Calu3 (cell line): ENCODE data around the gene LATS2. TPM values are rescaled to one million over a fixed set of nuclear protein-coding genes. Genes with fewer than 3 reads are reported as not detected.

Experiments used
- BruUV-seq: library from RNA; stranded (reverse); fragments of 400-500 nt; replicated peaks from 2 replicates; lab custom pipeline; 2021; lab: Mats Ljungman, UMichigan
- CTCF ChIA-PET: fragments of 300-600 bp; sonication (Branson Sonifier 250); formaldehyde crosslinking; loops from one replicate; lab custom pipeline; 2022; ENCODE audit warnings: antibody characterized with exemption; lab: Charles Lee
- DNase-seq: peaks from one replicate; pipeline ENCODE4 v3.0.0; 2022
- H3K27ac Mint-ChIP-seq: one replicate; pipeline ENCODE4 v1.8.0; 2022; ENCODE audit warnings: mixed read lengths; ENCODE audit not compliant: unreplicated experiment
- H3K27me3 Mint-ChIP-seq: one replicate; pipeline ENCODE4 v1.8.0; 2022; ENCODE audit warnings: mixed read lengths; ENCODE audit not compliant: unreplicated experiment
- H3K36me3 Mint-ChIP-seq: one replicate; pipeline ENCODE4 v1.8.0; 2022; ENCODE audit warnings: mild to moderate bottlenecking, moderate library complexity, mixed read lengths; ENCODE audit not compliant: insufficient read depth, unreplicated experiment
- H3K4me1 Mint-ChIP-seq: one replicate; pipeline ENCODE4 v1.8.0; 2022; ENCODE audit warnings: mild to moderate bottlenecking, low read depth, mixed read lengths; ENCODE audit not compliant: unreplicated experiment
- H3K4me3 Mint-ChIP-seq: one replicate; pipeline ENCODE4 v1.8.0; 2022; ENCODE audit warnings: mild to moderate bottlenecking, low read depth, moderate library complexity, mixed read lengths; ENCODE audit not compliant: unreplicated experiment
- H3K9me3 Mint-ChIP-seq: one replicate; pipeline ENCODE4 v1.8.0; 2022; ENCODE audit warnings: low read depth, mixed read lengths; ENCODE audit not compliant: unreplicated experiment
- CTCF ChIP-seq: fragments of 200-600 bp; IDR thresholded peaks from one replicate; pipeline ENCODE4 v1.8.0; 2022; ENCODE audit warnings: antibody characterized with exemption; ENCODE audit not compliant: unreplicated experiment
- intact Hi-C: fragments of 100-400 bp; cut with micrococcal nuclease; formaldehyde crosslinking; loops from one replicate; pipeline ENCODE4 v1.10.0; 2022; ENCODE audit not compliant: unreplicated experiment
- total RNA-seq: library from RNA; stranded (reverse); gene quantifications from 2 replicates; pipeline ENCODE4 v1.2.3, GENCODE V29; 2022

The LATS2 gene
- total RNA-seq, 1 experiment from 2014 or later, result 19.3 TPM

- no TSS peak for BruUV-seq
Observed at GRCh38 chr13:20995245-20995838, 66.0 kb downstream of the LATS2 start.

GRCh38 chr13:20994441-20994821 is 67.0 kb downstream of the LATS2 start:
- Mint-ChIP-seq H3K4me1 (peaks cover 25% of the 10 kb centered on the region), H3K27ac (no peak overlapping the region), H3K36me3 (peaks cover 18% of the 10 kb centered on the region), H3K4me3 (no peak overlapping the region), H3K9me3 (no peaks in the 10 kb centered on the region), H3K27me3 (no peaks in the 10 kb centered on the region)
- CTCF ChIA-PET, result interaction anchor here (0.7 kb wide), 1 partner anchor 66 kb away, joined by 4 read pairs; no protein-coding TSS in a partner anchor
- no TSS peak for BruUV-seq
- no peak for DNase-seq
- TF ChIP-seq CTCF, result no peak
- intact Hi-C loops, result no loop called here

More at GRCh38 chr13:20995245-20995838, 66.0 kb downstream of the LATS2 start:
- H3K27ac Mint-ChIP-seq, result no peak overlapping the region
- intact Hi-C loops, result no loop called here
- peaks cover 18% of the 10 kb centered on the region for H3K36me3 Mint-ChIP-seq
- CTCF ChIA-PET, result interaction anchor here (0.7 kb wide), 1 partner anchor 65 kb away, joined by 4 read pairs; no protein-coding TSS in a partner anchor
- H3K4me3 Mint-ChIP-seq, result no peak overlapping the region
- H3K4me1 Mint-ChIP-seq, result peaks cover 25% of the 10 kb centered on the region
- TF ChIP-seq CTCF, result no peak
- H3K9me3 Mint-ChIP-seq, result no peaks in the 10 kb centered on the region
- H3K27me3 Mint-ChIP-seq, result no peaks in the 10 kb centered on the region
- DNase-seq, result no peak

GRCh38 chr13:20993661-20994440 is 67.5 kb downstream of the LATS2 start:
- Mint-ChIP-seq H3K9me3 (no peaks in the 10 kb centered on the region), H3K36me3 (peaks cover 16% of the 10 kb centered on the region), H3K4me3 (no peak overlapping the region), H3K27me3 (no peaks in the 10 kb centered on the region), H3K4me1 (peaks cover 25% of the 10 kb centered on the region), H3K27ac (no peak overlapping the region)
- BruUV-seq, result no TSS peak
- DNase-seq, result no peak
- intact Hi-C loops, result no loop called here
- TF ChIP-seq CTCF, result no peak
- CTCF ChIA-PET, result no interaction called here

DNA sequence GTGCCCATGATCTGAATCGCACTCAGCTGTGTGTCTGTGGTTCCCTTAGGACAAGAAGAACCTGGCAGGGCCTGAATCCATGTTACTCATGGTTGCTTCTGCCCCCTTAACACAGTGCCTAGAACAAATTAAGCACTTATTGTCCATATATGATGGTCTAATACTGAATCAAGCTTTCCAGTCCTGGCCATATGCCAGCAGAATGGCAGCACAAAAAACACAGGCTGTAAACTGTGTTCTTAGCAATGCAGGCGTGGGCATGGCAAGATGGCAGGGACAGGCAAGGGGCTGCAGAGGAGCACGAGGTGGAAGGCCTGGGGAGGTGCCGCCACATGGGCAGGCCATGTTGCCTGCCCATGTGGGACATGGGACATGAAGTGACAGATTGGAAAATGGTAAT is 68.2 kb downstream of the LATS2 start:
- CTCF ChIA-PET, result no interaction called here
- no TSS peak for BruUV-seq
- intact Hi-C loops, result no loop called here
- Mint-ChIP-seq H3K4me1 (peaks cover 25% of the 10 kb centered on the region), H3K4me3 (no peak overlapping the region), H3K36me3 (peaks cover 13% of the 10 kb centered on the region), H3K9me3 (no peaks in the 10 kb centered on the region), H3K27me3 (no peaks in the 10 kb centered on the region), H3K27ac (no peak overlapping the region)
- DNase-seq, result no peak
- TF ChIP-seq CTCF, result no peak
